ENCODE measurements around the gene NEU2. TPM values are rescaled to one million over a fixed set of nuclear protein-coding genes. Genes with fewer than 3 reads are reported as not detected.
"Not testable (repeated sequence)": the region's sequence is repeated elsewhere in the genome, so short reads cannot be mapped to it uniquely, and the experiment has no call there.

Gene NEU2
- total RNA-seq, 1 donor from 2014 or later, result not detected

GRCh38 chr2:233063269-233063975 lies 30.9 kb downstream of the NEU2 start:
- H3K27ac Mint-ChIP-seq (ENCODE audit: unreplicated experiment), result no peak overlapping the region

GRCh38 chr2:233063976-233064411 lies 31.5 kb downstream of the NEU2 start:
- DNase-seq (ENCODE audit: low spot score), result no peak
- H3K27me3 Mint-ChIP-seq (ENCODE audit: unreplicated experiment), result peaks cover 15% of the 10 kb centered on the region
- H3K4me3 Mint-ChIP-seq (ENCODE audit: unreplicated experiment), result no peak overlapping the region
- no peaks in the 10 kb centered on the region for H3K9me3 Mint-ChIP-seq (ENCODE audit: unreplicated experiment)
- no peak for TF ChIP-seq CTCF (IDR thresholded peaks at IDR 0.05; ENCODE audit: unreplicated experiment)
- H3K36me3 Mint-ChIP-seq (ENCODE audit: low read depth, unreplicated experiment), result peaks cover 24% of the 10 kb centered on the region
- peaks cover 46% of the 10 kb centered on the region for H3K4me1 Mint-ChIP-seq (ENCODE audit: unreplicated experiment)
- H3K27ac Mint-ChIP-seq (ENCODE audit: unreplicated experiment), result no peak overlapping the region

More at GRCh38 chr2:233063269-233063975, 30.9 kb downstream of the NEU2 start:
- Mint-ChIP-seq H3K27me3 (ENCODE audit: unreplicated experiment) (peaks cover 9% of the 10 kb centered on the region), H3K36me3 (ENCODE audit: low read depth, unreplicated experiment) (peaks cover 21% of the 10 kb centered on the region), H3K4me1 (ENCODE audit: unreplicated experiment) (peaks cover 45% of the 10 kb centered on the region), H3K4me3 (ENCODE audit: unreplicated experiment) (peak overlapping the region; percentile 37), H3K9me3 (ENCODE audit: unreplicated experiment) (no peaks in the 10 kb centered on the region)
- DNase-seq (ENCODE audit: low spot score), result no peak
- TF ChIP-seq CTCF (IDR thresholded peaks at IDR 0.05; ENCODE audit: unreplicated experiment), result peak; percentile 35

GRCh38 chr2:233064530-233065199 lies 32.2 kb downstream of the NEU2 start:
- H3K27me3 Mint-ChIP-seq (ENCODE audit: unreplicated experiment), result peaks cover 17% of the 10 kb centered on the region
- H3K9me3 Mint-ChIP-seq (ENCODE audit: unreplicated experiment), result no peaks in the 10 kb centered on the region
- H3K4me3 Mint-ChIP-seq (ENCODE audit: unreplicated experiment), result no peak overlapping the region
- no peak for DNase-seq (ENCODE audit: low spot score)
- peaks cover 47% of the 10 kb centered on the region for H3K4me1 Mint-ChIP-seq (ENCODE audit: unreplicated experiment)
- TF ChIP-seq CTCF (IDR thresholded peaks at IDR 0.05; ENCODE audit: unreplicated experiment), result no peak
- peaks cover 24% of the 10 kb centered on the region for H3K36me3 Mint-ChIP-seq (ENCODE audit: low read depth, unreplicated experiment)
- H3K27ac Mint-ChIP-seq (ENCODE audit: unreplicated experiment), result no peak overlapping the region

GRCh38 chr2:233065200-233065589 lies 32.7 kb downstream of the NEU2 start:
- H3K9me3 Mint-ChIP-seq (ENCODE audit: unreplicated experiment); DNase-seq (ENCODE audit: low spot score); H3K27ac Mint-ChIP-seq (ENCODE audit: unreplicated experiment); H3K4me3 Mint-ChIP-seq (ENCODE audit: unreplicated experiment): not testable (repeated sequence)
- Mint-ChIP-seq H3K36me3 (ENCODE audit: low read depth, unreplicated experiment) (peaks cover 24% of the 10 kb centered on the region), H3K27me3 (ENCODE audit: unreplicated experiment) (peaks cover 17% of the 10 kb centered on the region), H3K4me1 (ENCODE audit: unreplicated experiment) (peaks cover 42% of the 10 kb centered on the region)

GRCh38 chr2:233065954-233066470 lies 33.5 kb downstream of the NEU2 start:
- H3K27ac Mint-ChIP-seq (ENCODE audit: unreplicated experiment), result no peak overlapping the region
- H3K4me3 Mint-ChIP-seq (ENCODE audit: unreplicated experiment), result peak overlapping the region; percentile 47
- no peak for TF ChIP-seq CTCF (IDR thresholded peaks at IDR 0.05; ENCODE audit: unreplicated experiment)
- H3K4me1 Mint-ChIP-seq (ENCODE audit: unreplicated experiment), result peaks cover 35% of the 10 kb centered on the region
- H3K36me3 Mint-ChIP-seq (ENCODE audit: low read depth, unreplicated experiment), result peaks cover 24% of the 10 kb centered on the region
- peaks cover 13% of the 10 kb centered on the region for H3K27me3 Mint-ChIP-seq (ENCODE audit: unreplicated experiment)
- H3K9me3 Mint-ChIP-seq (ENCODE audit: unreplicated experiment), result no peaks in the 10 kb centered on the region
- no peak for DNase-seq (ENCODE audit: low spot score)
